Progenitor cell of endocrine pancreas (in vitro differentiated cells): ENCODE results near the gene ZBED3. TPM values are rescaled to one million over a fixed set of nuclear protein-coding genes. Genes with fewer than 3 reads are reported as not detected.

ENCODE experiments used
- DNase-seq: peaks from one replicate; pipeline ENCODE4 v3.0.0; 2021; ENCODE audit warnings: low spot score; ENCODE audit not compliant: unreplicated experiment
- H3K27ac Mint-ChIP-seq: 2 replicates; pipeline ENCODE4 v1.8.0; 2021; ENCODE audit warnings: mild to moderate bottlenecking, moderate library complexity, mixed read lengths
- H3K27me3 Mint-ChIP-seq: 2 replicates; pipeline ENCODE4 v1.8.0; 2021; ENCODE audit warnings: mixed read lengths
- H3K36me3 Mint-ChIP-seq: 2 replicates; pipeline ENCODE4 v1.8.0; 2022; ENCODE audit warnings: mixed read lengths; ENCODE audit not compliant: insufficient read depth
- H3K4me1 Mint-ChIP-seq: 2 replicates; pipeline ENCODE4 v1.8.0; 2021; ENCODE audit warnings: low read depth, mixed read lengths
- H3K4me3 Mint-ChIP-seq: 2 replicates; pipeline ENCODE4 v1.8.0; 2021; ENCODE audit warnings: low read depth, mild to moderate bottlenecking, moderate library complexity, mixed read lengths
- H3K9me3 Mint-ChIP-seq: 2 replicates; pipeline ENCODE4 v1.8.0; 2021; ENCODE audit warnings: low read depth, mixed read lengths
- CTCF ChIP-seq: fragments of 200-600 bp; sonication (generic); IDR thresholded peaks from one replicate; pipeline ENCODE4 v1.5.0; 2021; ENCODE audit warnings: antibody characterized with exemption, mild to moderate bottlenecking; ENCODE audit not compliant: unreplicated experiment
- total RNA-seq: library from RNA; stranded (reverse); gene quantifications from 2 replicates; pipeline ENCODE4 v1.2.1, GENCODE V29; 2021

The ZBED3 gene
- total RNA-seq, 1 donor from 2014 or later = 37.1 TPM

- no peak for DNase-seq
These were observed 62.6 kb downstream of the ZBED3 start for GRCh38 chr5:77024490-77024889.

GRCh38 chr5:77022511-77023417, 64.3 kb downstream of the ZBED3 start:
- DNase-seq = no peak
- Mint-ChIP-seq H3K9me3 (peaks cover 6% of the 10 kb centered on the region), H3K4me1 (peaks cover 7% of the 10 kb centered on the region), H3K4me3 (no peak overlapping the region), H3K27ac (no peak overlapping the region), H3K36me3 (no peaks in the 10 kb centered on the region), H3K27me3 (no peaks in the 10 kb centered on the region)
- no peak for TF ChIP-seq CTCF

More at GRCh38 chr5:77024490-77024889, 62.6 kb downstream of the ZBED3 start:
- peaks cover 5% of the 10 kb centered on the region for H3K36me3 Mint-ChIP-seq
- no peak overlapping the region for H3K4me3 Mint-ChIP-seq
- no peak overlapping the region for H3K27ac Mint-ChIP-seq
- H3K9me3 Mint-ChIP-seq = peaks cover 18% of the 10 kb centered on the region
- H3K4me1 Mint-ChIP-seq = peaks cover 5% of the 10 kb centered on the region
- H3K27me3 Mint-ChIP-seq = no peaks in the 10 kb centered on the region
- TF ChIP-seq CTCF = no peak

Other genes with a start within 250 kb of the ZBED3 start
- 1.2 and 1.7 TPM in 2 replicates for gene S100Z, start 237.3 kb downstream of the ZBED3 start, total RNA-seq
- 1.1 and 2.2 TPM in 2 replicates for gene CRHBP, start 134.2 kb downstream of the ZBED3 start, total RNA-seq
- 26.3 and 28.1 TPM in 2 replicates for gene AGGF1, start 56.9 kb downstream of the ZBED3 start, total RNA-seq
- gene PDE8B, start 123.4 kb upstream of the ZBED3 start, total RNA-seq = 2.6 and 4.0 TPM in 2 replicates